Measurements from ENCODE around the gene FAM3A. TPM values are rescaled to one million over a fixed set of nuclear protein-coding genes. Genes with fewer than 3 reads are reported as not detected.

The FAM3A gene
- total and polyA plus RNA-seq, 10 of the 15 experiments (the other 5 are each of a cell fraction or from before 2014, with no cell fraction given): 0.29 to 21.1 (median 11.4) TPM

DNA sequence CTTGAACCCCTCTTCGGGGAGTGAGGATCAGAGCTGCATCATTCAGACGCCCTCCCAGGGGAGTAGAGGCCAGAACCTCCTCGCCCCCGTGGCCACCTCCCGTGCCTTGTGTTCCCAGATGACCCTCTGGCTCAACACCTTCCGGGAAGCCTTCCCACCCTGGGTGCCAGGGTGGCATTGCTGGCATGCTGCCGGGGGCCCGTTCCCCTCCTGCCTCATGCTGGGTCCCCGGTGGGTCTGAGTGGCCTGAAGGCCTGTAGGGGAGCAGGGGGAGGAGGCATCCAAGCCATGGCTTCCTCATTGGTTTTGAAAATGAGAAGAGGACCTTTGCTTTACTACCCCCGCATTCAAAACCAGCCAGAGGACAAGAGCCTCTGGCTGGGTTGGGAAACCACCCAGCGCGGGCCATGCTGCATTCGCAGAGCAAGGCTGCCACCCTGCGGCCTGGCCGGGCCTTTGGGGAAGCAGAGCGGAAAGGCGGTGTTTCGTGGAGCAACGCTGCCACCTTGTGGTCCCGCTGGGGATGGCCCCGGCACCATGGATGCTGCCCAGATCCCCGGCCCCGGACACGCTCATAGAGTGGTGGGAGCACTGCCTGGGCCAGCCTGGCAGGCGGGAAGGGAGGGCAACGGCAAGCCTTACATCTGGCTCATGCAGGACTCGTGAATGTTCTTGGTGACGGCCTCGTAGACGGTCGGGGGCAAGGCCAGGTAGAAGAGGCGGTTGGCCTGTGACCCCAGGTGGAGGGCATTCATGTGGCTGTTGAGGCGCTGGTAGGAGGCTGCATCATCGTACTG lies 18.7 kb upstream of the FAM3A start (continued):
- TF ChIP-seq, protein P1, sequence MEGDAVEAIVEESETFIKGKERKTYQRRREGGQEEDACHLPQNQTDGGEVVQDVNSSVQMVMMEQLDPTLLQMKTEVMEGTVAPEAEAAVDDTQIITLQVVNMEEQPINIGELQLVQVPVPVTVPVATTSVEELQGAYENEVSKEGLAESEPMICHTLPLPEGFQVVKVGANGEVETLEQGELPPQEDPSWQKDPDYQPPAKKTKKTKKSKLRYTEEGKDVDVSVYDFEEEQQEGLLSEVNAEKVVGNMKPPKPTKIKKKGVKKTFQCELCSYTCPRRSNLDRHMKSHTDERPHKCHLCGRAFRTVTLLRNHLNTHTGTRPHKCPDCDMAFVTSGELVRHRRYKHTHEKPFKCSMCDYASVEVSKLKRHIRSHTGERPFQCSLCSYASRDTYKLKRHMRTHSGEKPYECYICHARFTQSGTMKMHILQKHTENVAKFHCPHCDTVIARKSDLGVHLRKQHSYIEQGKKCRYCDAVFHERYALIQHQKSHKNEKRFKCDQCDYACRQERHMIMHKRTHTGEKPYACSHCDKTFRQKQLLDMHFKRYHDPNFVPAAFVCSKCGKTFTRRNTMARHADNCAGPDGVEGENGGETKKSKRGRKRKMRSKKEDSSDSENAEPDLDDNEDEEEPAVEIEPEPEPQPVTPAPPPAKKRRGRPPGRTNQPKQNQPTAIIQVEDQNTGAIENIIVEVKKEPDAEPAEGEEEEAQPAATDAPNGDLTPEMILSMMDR (IDR thresholded peaks at IDR 0.05 in 2 of 3, conservative IDR thresholded peaks at IDR 0.05 in 1 of 3; ENCODE audit: control insufficient read depth in 2 of 3, extremely low read depth in 1 of 3, insufficient read depth in 1 of 3, low read depth in 3 of 3, low read length in 3 of 3): peak; percentile 98 to 100 (median 100); a peak in 5 of 6 replicates
- TF ChIP-seq NFIC (IDR thresholded peaks at IDR 0.05; ENCODE audit: low read depth, low read length): no peak
- TF ChIP-seq ATF3 (IDR thresholded peaks at IDR 0.05; ENCODE audit: borderline replicate concordance, extremely low read depth, low read depth, low read length): 0 out of 2 replicates have a peak, but pooled peaks have one; percentile 22
- no peak; the same call in 1 of the 2 replicates for TF ChIP-seq CHD2 (IDR thresholded peaks at IDR 0.05; ENCODE audit: borderline replicate concordance, low read depth, low read length)
- TF ChIP-seq TBL1XR1 (IDR thresholded peaks at IDR 0.05; ENCODE audit: low read depth, low read length): 0 out of 2 replicates have a peak, but pooled peaks have one; percentile 32
- no peak for TF ChIP-seq FOS (IDR thresholded peaks at IDR 0.05; ENCODE audit: borderline replicate concordance, extremely low read depth, insufficient read length)
- no peak for TF ChIP-seq MYB (IDR thresholded peaks at IDR 0.05; ENCODE audit: borderline replicate concordance, low read depth, low read length)
- TF ChIP-seq GATAD2B (conservative IDR thresholded peaks at IDR 0.05; ENCODE audit: low read depth): no peak; the same call in 1 of the 2 replicates
- TF ChIP-seq, protein P2, sequence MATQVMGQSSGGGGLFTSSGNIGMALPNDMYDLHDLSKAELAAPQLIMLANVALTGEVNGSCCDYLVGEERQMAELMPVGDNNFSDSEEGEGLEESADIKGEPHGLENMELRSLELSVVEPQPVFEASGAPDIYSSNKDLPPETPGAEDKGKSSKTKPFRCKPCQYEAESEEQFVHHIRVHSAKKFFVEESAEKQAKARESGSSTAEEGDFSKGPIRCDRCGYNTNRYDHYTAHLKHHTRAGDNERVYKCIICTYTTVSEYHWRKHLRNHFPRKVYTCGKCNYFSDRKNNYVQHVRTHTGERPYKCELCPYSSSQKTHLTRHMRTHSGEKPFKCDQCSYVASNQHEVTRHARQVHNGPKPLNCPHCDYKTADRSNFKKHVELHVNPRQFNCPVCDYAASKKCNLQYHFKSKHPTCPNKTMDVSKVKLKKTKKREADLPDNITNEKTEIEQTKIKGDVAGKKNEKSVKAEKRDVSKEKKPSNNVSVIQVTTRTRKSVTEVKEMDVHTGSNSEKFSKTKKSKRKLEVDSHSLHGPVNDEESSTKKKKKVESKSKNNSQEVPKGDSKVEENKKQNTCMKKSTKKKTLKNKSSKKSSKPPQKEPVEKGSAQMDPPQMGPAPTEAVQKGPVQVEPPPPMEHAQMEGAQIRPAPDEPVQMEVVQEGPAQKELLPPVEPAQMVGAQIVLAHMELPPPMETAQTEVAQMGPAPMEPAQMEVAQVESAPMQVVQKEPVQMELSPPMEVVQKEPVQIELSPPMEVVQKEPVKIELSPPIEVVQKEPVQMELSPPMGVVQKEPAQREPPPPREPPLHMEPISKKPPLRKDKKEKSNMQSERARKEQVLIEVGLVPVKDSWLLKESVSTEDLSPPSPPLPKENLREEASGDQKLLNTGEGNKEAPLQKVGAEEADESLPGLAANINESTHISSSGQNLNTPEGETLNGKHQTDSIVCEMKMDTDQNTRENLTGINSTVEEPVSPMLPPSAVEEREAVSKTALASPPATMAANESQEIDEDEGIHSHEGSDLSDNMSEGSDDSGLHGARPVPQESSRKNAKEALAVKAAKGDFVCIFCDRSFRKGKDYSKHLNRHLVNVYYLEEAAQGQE (IDR thresholded peaks at IDR 0.05; ENCODE audit: low read depth, low read length): no peak
- no peak for TF ChIP-seq RBBP5 (conservative IDR thresholded peaks at IDR 0.05)
- TF ChIP-seq ZBED1 (IDR thresholded peaks at IDR 0.05; ENCODE audit: borderline replicate concordance): no peak
- no peak for TF ChIP-seq KAT2A (conservative IDR thresholded peaks at IDR 0.05; ENCODE audit: control insufficient read depth, low read depth, low read length)
- TF ChIP-seq ZNF384 (IDR thresholded peaks at IDR 0.05; ENCODE audit: borderline replicate concordance, low read depth, low read length): no peak; the same call in 1 of the 2 replicates
- no peak for TF ChIP-seq PAX8 (IDR thresholded peaks at IDR 0.05)
- no peak for TF ChIP-seq SMAD5 (IDR thresholded peaks at IDR 0.05; ENCODE audit: low read depth)
- no peak for TF ChIP-seq BMI1 (IDR thresholded peaks at IDR 0.05; ENCODE audit: borderline replicate concordance)
- TF ChIP-seq RB1 (IDR thresholded peaks at IDR 0.05; ENCODE audit: borderline replicate concordance): peak; percentile 93; the same call in 1 of the 2 replicates
- no peak for TF ChIP-seq CBX3 (IDR thresholded peaks at IDR 0.05; ENCODE audit: borderline replicate concordance, low read depth)
- TF ChIP-seq IRF3 (IDR thresholded peaks at IDR 0.05): 0 out of 2 replicates have a peak, but pooled peaks have one; percentile 50
- TF ChIP-seq, protein P3, sequence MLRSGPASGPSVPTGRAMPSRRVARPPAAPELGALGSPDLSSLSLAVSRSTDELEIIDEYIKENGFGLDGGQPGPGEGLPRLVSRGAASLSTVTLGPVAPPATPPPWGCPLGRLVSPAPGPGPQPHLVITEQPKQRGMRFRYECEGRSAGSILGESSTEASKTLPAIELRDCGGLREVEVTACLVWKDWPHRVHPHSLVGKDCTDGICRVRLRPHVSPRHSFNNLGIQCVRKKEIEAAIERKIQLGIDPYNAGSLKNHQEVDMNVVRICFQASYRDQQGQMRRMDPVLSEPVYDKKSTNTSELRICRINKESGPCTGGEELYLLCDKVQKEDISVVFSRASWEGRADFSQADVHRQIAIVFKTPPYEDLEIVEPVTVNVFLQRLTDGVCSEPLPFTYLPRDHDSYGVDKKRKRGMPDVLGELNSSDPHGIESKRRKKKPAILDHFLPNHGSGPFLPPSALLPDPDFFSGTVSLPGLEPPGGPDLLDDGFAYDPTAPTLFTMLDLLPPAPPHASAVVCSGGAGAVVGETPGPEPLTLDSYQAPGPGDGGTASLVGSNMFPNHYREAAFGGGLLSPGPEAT (IDR thresholded peaks at IDR 0.05; ENCODE audit: low read depth): peak; percentile 45; the same call in 1 of the 2 replicates
